Ureter (tissue), 1 donor: Measurements from ENCODE around the gene ENHO. TPM values are rescaled to one million over a fixed set of nuclear protein-coding genes. Genes with fewer than 3 reads are reported as not detected.

ENCODE experiments used
- DNase-seq: peaks from one replicate; pipeline ENCODE4 v3.0.0-alpha.2; 2020; ENCODE audit warnings: low spot score
- total RNA-seq: library from RNA; stranded (reverse); gene quantifications from one replicate; pipeline ENCODE4 v1.2.4, GENCODE V29; 2023
- donor health status: DM: yes; HTN: yes; CAD: no.

The ENHO gene
- total RNA-seq, 1 donor from 2014 or later, result 0.36 TPM

GRCh38 chr9:34479431-34479866 lies 43.3 kb downstream of the ENHO start:
- DNase-seq, result no peak

- no peak for DNase-seq
These were observed 45.2 kb downstream of the ENHO start for GRCh38 chr9:34477541-34477940.

GRCh38 chr9:34475097-34475496 lies 47.7 kb downstream of the ENHO start:
- DNase-seq, result no peak

Other genes starting within 250 kb of the ENHO start
- gene KIF24, start 193.7 kb downstream of the ENHO start, total RNA-seq, result 0.94 TPM
- gene NUDT2, start 193.4 kb downstream of the ENHO start, total RNA-seq, result 18.7 TPM
- gene MYORG, start 146.1 kb downstream of the ENHO start, total RNA-seq, result 8.1 TPM
- 22.3 TPM for gene FAM219A, start 64.4 kb downstream of the ENHO start, total RNA-seq
- not detected for gene DNAI1, start 64.2 kb downstream of the ENHO start, total RNA-seq
- 9.4 TPM for gene CNTFR, start 66.7 kb upstream of the ENHO start, total RNA-seq
- 26.0 TPM for gene RPP25L, start 89.1 kb upstream of the ENHO start, total RNA-seq
- 86.8 TPM for gene DCTN3, start 97.5 kb upstream of the ENHO start, total RNA-seq
- not detected for gene ARID3C, start 106.1 kb upstream of the ENHO start, total RNA-seq
- gene SIGMAR1, start 114.8 kb upstream of the ENHO start, total RNA-seq, result 56.8 TPM
- 52.7 TPM for gene GALT, start 123.7 kb upstream of the ENHO start, total RNA-seq
- gene IL11RA, start 129.2 kb upstream of the ENHO start, total RNA-seq, result 19.4 TPM
- gene CCL27, start 139.7 kb upstream of the ENHO start, total RNA-seq, result 0.68 TPM
- 11.4 TPM for gene CCL19, start 168.3 kb upstream of the ENHO start, total RNA-seq
- 55.1 TPM for gene CCL21, start 187.1 kb upstream of the ENHO start, total RNA-seq